OCI-LY3 (cell line): ENCODE results near the gene TFCP2L1.

ENCODE experiments used
- CTCF ChIP-seq: fragments of 200-600, 300-600 bp; sonication (generic); IDR thresholded peaks from 2 replicates; pipeline ENCODE4 v1.5.1; 2014; ENCODE audit warnings: antibody characterized with exemption, low read length, low read depth
- EZH2phosphoT487 ChIP-seq: fragments of 200-600 bp; shearing (Covaris generic); IDR thresholded peaks from 2 replicates; pipeline ENCODE4 v1.6.1; 2018; ENCODE audit warnings: antibody characterized with exemption, mixed run types, low read depth

DNA sequence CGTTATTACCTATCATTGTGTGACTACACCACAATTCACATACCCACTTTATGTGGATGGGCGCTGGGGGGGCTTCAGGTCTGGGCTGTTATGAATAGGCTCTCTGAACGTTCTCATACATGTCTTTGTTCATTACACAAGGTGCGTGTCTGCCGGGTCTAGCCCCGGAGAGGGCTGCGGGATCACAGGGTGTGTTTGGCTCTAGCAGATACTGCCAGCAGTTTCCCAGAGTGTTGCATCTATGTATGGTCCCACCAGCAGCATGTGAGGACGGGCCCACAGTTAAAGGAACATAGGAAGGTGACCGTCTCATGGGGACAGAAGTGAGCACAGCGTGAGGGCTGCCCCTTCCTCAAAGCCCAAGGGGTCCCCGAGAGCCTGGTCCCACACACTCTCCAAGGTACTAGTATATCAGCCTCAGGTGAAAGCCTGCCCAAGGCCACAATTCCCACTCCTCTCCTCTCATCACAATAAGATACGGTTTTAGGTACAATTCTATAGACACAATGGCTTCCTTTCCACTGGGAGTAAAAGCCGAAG lies 48.8 kb downstream of the TFCP2L1 start:
- TF ChIP-seq CTCF (no peak), EZH2phosphoT487 (no peak)
